ENCODE results near the gene TRPM6. TPM values are rescaled to one million over a fixed set of nuclear protein-coding genes. Genes with fewer than 3 reads are reported as not detected.
"Not testable (repeated sequence)": the region's sequence is repeated elsewhere in the genome, so short reads cannot be mapped to it uniquely, and the experiment has no call there.

Gene TRPM6
- total RNA-seq, 2 donors from 2014 or later: 0.60 to 1.0 TPM

GRCh38 chr9:74859786-74860185 lies 27.9 kb downstream of the TRPM6 start:
- no peak for DNase-seq (ENCODE audit: low spot score)
- intact Hi-C loops (cut with DNase I): no loop called here

- intact Hi-C loops (cut with DNase I): no loop called here
- DNase-seq (ENCODE audit: low spot score): no peak
Measured at GRCh38 chr9:74858751-74859414, 28.8 kb downstream of the TRPM6 start.

GRCh38 chr9:74856989-74857388 lies 30.7 kb downstream of the TRPM6 start:
- intact Hi-C loops (cut with DNase I): no loop called here
- DNase-seq (ENCODE audit: low spot score): no peak

- intact Hi-C loops (cut with DNase I): no loop called here
- DNase-seq (ENCODE audit: low spot score): no peak
Measured at GRCh38 chr9:74855072-74855471, 32.6 kb downstream of the TRPM6 start.

GRCh38 chr9:74853024-74853423 lies 34.7 kb downstream of the TRPM6 start:
- DNase-seq (ENCODE audit: low spot score); intact Hi-C loops (cut with DNase I): not testable (repeated sequence)

- intact Hi-C loops (cut with DNase I): no loop called here
- DNase-seq (ENCODE audit: low spot score): no peak
Measured at GRCh38 chr9:74848153-74848525, 39.6 kb downstream of the TRPM6 start.

GRCh38 chr9:74847478-74848152 lies 40.1 kb downstream of the TRPM6 start:
- intact Hi-C loops (cut with DNase I): no loop called here
- DNase-seq (ENCODE audit: low spot score): no peak

- no peak for DNase-seq (ENCODE audit: low spot score)
- intact Hi-C loops (cut with DNase I): no loop called here
Measured at GRCh38 chr9:74846766-74847165, 41.0 kb downstream of the TRPM6 start.

GRCh38 chr9:74838351-74838750 lies 49.4 kb downstream of the TRPM6 start:
- no peak for DNase-seq (ENCODE audit: low spot score)
- intact Hi-C loops (cut with DNase I): no loop called here

- no peak for DNase-seq (ENCODE audit: low spot score)
- intact Hi-C loops (cut with DNase I): no loop called here
Measured at GRCh38 chr9:74824654-74825053, 63.1 kb downstream of the TRPM6 start.

- DNase-seq (ENCODE audit: low spot score): no peak
- intact Hi-C loops (cut with DNase I): no loop called here
Measured at GRCh38 chr9:74821636-74822035, 66.1 kb downstream of the TRPM6 start.

GRCh38 chr9:74817816-74818215 lies 69.9 kb downstream of the TRPM6 start:
- intact Hi-C loops (cut with DNase I): no loop called here
- no peak for DNase-seq (ENCODE audit: low spot score)

- intact Hi-C loops (cut with DNase I): no loop called here
- no peak for DNase-seq (ENCODE audit: low spot score)
Measured at GRCh38 chr9:74817281-74817810, 70.4 kb downstream of the TRPM6 start.

- DNase-seq (ENCODE audit: low spot score): no peak
- intact Hi-C loops (cut with DNase I): no loop called here
Measured at GRCh38 chr9:74810200-74810599, 77.5 kb downstream of the TRPM6 start.

GRCh38 chr9:74804018-74804385 lies 83.7 kb downstream of the TRPM6 start:
- intact Hi-C loops (cut with DNase I): no loop called here
- no peak for DNase-seq (ENCODE audit: low spot score)

GRCh38 chr9:74803376-74804017 lies 84.2 kb downstream of the TRPM6 start:
- no peak for DNase-seq (ENCODE audit: low spot score)
- intact Hi-C loops (cut with DNase I): no loop called here

GRCh38 chr9:74800226-74800625 lies 87.5 kb downstream of the TRPM6 start:
- no peak for DNase-seq (ENCODE audit: low spot score)
- intact Hi-C loops (cut with DNase I): no loop called here

- intact Hi-C loops (cut with DNase I): no loop called here
Measured at GRCh38 chr9:74795803-74796202, 91.9 kb downstream of the TRPM6 start.

GRCh38 chr9:74795081-74795480 lies 92.6 kb downstream of the TRPM6 start:
- intact Hi-C loops (cut with DNase I): no loop called here
- no peak for DNase-seq (ENCODE audit: low spot score)

More at GRCh38 chr9:74795803-74796202, 91.9 kb downstream of the TRPM6 start:
- no peak for DNase-seq (ENCODE audit: low spot score)

- intact Hi-C loops (cut with DNase I): no loop called here
- no peak for DNase-seq (ENCODE audit: low spot score)
Measured at GRCh38 chr9:74784506-74784905, 103.2 kb downstream of the TRPM6 start.

GRCh38 chr9:74783408-74783807 lies 104.3 kb downstream of the TRPM6 start:
- no peak for DNase-seq (ENCODE audit: low spot score)
- intact Hi-C loops (cut with DNase I): no loop called here

All from posterior vena cava (tissue), 2 donors.